Central memory CD8-positive, alpha-beta T cell (primary cell): Measurements from ENCODE around the gene RPP40.

Experiments
- ATAC-seq: fragments of 150-1000 bp; cut with Tn5 transposase; replicated peaks from 2 replicates; pipeline ENCODE4 v1.10.0; 2022; ENCODE audit warnings: mild to moderate bottlenecking, moderate FRiP score, moderate number of reproducible peaks; ENCODE audit not compliant: poor library complexity, severe bottlenecking; ENCODE audit errors: extremely low read depth
- DNase-seq, 2 donors: peaks; one replicate each; pipeline ENCODE4 v3.0.0; 2021; ENCODE audit warnings: low spot score in 2 of 2
- H3K27ac Mint-ChIP-seq: one replicate; pipeline ENCODE4 v1.8.0; 2022; ENCODE audit warnings: low read depth, mild to moderate bottlenecking, moderate library complexity, mixed read lengths
- H3K27me3 Mint-ChIP-seq: one replicate; pipeline ENCODE4 v1.8.0; 2022; ENCODE audit warnings: mixed read lengths
- H3K36me3 Mint-ChIP-seq: one replicate; pipeline ENCODE4 v1.8.0; 2022; ENCODE audit warnings: mild to moderate bottlenecking, moderate library complexity, mixed read lengths; ENCODE audit not compliant: insufficient read depth
- H3K4me1 Mint-ChIP-seq: one replicate; pipeline ENCODE4 v1.8.0; 2022; ENCODE audit warnings: mixed read lengths
- H3K4me3 Mint-ChIP-seq: one replicate; pipeline ENCODE4 v1.8.0; 2022; ENCODE audit warnings: mild to moderate bottlenecking, moderate library complexity, mixed read lengths
- H3K9me3 Mint-ChIP-seq: one replicate; pipeline ENCODE4 v1.8.0; 2022; ENCODE audit warnings: mixed read lengths

Gene RPP40

DNA sequence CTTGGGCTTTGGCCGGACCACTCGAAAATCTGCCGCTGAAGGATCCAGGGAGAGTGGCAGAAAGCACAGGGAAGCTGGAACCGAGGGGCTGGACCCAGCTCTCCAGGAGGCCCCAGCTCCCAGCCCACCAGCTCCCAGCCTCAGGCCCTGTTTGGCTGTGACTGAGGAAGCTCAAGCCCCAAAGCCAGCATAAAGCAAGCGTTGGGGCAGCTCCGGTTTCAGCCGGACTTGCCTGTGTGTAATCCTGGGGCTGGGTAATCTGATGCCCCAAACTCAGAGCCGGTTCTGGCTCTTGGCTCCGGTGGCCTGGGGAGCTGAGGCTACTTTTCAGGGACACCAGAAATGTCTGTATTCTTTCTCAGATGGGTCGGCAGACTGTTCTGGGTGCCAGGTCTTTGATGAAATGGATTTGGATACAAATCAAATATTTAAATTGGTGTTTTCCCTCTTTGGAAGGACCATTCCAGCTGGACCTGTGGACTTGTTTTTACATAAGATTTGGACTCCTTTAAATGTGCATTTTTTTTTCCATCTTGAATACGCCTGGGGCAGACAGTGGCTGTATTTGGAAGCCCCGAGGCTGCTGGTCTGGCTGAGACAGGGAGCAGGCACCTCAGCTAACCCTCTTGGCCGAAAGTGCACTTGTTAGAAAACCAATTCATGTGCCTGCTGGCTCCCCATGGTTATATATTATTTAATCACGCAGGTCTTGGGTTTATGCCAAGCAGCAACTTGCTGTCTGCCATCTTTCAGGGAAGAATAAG is 29.7 kb downstream of the RPP40 start:
- no peak overlapping the region for H3K4me3 Mint-ChIP-seq
- no peak for ATAC-seq

DNA sequence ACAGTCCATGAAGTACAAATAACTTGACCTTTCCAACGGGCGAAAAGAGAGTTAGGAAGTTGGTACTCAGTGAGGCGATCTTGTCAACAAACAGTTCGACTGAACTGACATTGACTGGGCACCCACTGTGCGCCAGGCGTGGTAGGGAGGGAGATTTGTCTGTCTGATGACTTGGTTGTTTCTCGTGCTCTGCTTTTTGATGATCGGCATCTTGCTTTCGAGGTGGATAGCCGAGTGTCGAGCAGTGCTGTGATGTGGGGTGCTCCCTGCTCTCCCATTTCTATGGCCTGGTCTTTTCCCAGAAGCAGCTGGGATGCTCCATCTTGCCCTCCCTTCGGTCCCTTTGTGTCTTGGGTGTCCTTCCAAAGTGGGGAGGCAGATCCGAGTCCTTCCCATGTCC is 30.4 kb downstream of the RPP40 start:
- no peak overlapping the region for H3K27ac Mint-ChIP-seq
- peaks cover 4% of the 10 kb centered on the region for H3K4me1 Mint-ChIP-seq
- peaks cover 58% of the 10 kb centered on the region for H3K27me3 Mint-ChIP-seq
- DNase-seq (no peak), ATAC-seq (no peak)
- peaks cover 13% of the 10 kb centered on the region for H3K9me3 Mint-ChIP-seq
- H3K4me3 Mint-ChIP-seq, result no peak overlapping the region
- H3K36me3 Mint-ChIP-seq, result no peaks in the 10 kb centered on the region

More for the DNA sequence above, 29.7 kb downstream of the RPP40 start:
- Mint-ChIP-seq H3K27ac (no peak overlapping the region), H3K4me1 (peaks cover 4% of the 10 kb centered on the region), H3K9me3 (peaks cover 16% of the 10 kb centered on the region), H3K36me3 (no peaks in the 10 kb centered on the region), H3K27me3 (peaks cover 58% of the 10 kb centered on the region)
- no peak for DNase-seq

GRCh38 chr6:4972438-4972837 is 31.4 kb downstream of the RPP40 start:
- H3K9me3 Mint-ChIP-seq, result peaks cover 11% of the 10 kb centered on the region
- DNase-seq, result no peak
- ATAC-seq, result no peak
- H3K36me3 Mint-ChIP-seq, result no peaks in the 10 kb centered on the region
- H3K27ac Mint-ChIP-seq, result no peak overlapping the region
- H3K27me3 Mint-ChIP-seq, result peaks cover 51% of the 10 kb centered on the region
- no peak overlapping the region for H3K4me3 Mint-ChIP-seq
- H3K4me1 Mint-ChIP-seq, result peaks cover 4% of the 10 kb centered on the region

DNA sequence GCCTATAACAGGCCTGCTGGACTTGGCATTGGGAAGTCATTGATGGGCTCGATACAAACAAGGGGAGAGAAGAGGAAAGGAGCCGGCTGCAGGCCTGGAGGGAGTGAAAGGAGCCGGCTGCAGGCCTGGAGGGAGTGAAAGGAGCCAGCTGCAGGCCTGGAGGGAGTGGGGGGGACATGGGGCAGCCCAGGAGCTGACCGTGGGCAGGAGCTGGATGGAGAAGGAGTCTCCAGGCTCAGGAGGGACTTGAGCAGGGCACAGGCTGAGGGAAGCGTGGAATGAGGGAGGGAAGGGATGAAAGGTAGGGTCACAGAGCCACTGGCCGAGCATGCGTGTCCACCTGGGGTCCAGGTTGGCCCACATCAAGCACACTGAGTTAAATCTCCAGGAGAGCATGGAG is 32.0 kb downstream of the RPP40 start:
- Mint-ChIP-seq H3K36me3 (no peaks in the 10 kb centered on the region), H3K27ac (no peak overlapping the region), H3K4me1 (peaks cover 4% of the 10 kb centered on the region), H3K27me3 (peaks cover 45% of the 10 kb centered on the region), H3K9me3 (peaks cover 8% of the 10 kb centered on the region), H3K4me3 (no peak overlapping the region)
- ATAC-seq (no peak), DNase-seq (no peak)

DNA sequence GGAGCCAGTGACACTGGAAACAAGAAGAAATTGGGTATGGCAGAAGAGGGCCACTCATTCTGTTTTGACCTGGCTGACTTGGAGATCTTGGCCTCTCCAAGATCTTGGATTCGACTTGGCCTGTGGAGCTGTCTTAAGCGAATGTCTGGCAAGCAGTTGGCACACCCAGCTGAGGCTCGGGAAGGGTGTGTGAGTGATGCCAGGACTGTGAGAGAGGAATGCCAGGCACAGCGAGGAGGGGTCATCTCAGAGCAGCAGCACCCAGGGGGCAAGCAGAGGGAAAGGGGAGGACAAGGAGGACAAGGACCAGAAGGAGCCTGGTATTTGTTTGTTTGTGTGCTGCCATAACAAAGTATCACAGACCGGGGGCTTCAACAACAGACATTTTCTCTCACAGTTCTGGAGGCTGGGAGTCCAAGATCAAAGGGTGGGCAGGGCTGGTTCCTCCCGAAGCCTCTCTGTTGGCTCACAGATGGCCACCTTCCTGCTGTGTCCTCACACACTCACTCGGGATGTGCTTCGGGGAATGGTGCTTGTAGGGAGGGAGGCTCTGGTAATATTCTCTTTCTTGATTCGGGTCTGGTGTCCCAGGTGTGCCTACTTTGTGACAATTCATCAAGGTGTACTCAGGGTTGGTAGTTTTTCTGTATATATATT is 33.0 kb downstream of the RPP40 start:
- ATAC-seq (no peak), DNase-seq (no peak)
- Mint-ChIP-seq H3K27ac (no peak overlapping the region), H3K9me3 (no peaks in the 10 kb centered on the region), H3K27me3 (peaks cover 42% of the 10 kb centered on the region), H3K4me3 (no peak overlapping the region), H3K36me3 (no peaks in the 10 kb centered on the region), H3K4me1 (peaks cover 4% of the 10 kb centered on the region)

DNA sequence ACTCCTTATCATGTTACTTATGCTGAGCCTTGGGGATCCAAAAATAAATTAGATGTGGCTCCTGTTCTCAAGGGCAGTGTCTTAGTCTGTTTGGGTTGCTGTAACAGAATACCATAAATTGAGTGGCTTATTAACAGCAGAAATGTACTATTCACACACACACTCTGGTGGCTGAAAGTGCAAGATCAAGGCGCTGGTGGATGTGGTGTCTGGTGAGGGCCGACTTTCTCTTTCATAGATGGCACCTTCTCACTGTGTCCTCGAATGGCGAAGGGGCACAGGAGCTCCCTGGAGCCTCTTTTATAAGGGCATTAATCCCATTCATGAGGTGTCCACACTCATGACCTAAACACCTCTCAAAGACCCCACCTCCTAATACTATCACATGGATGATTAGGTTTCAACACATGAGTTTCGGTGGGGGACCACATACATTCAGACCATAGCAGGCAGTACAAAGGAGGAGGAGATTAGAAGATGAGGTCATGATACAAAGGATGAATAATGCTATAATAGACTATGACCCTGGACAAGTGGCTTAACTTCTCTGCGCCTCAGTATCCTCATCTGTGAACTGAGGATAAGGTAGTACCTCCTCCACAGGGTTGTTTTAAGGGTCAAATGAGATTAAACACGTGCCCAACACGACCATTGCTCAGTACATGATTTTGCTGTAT is 34.1 kb downstream of the RPP40 start:
- ATAC-seq, result no peak
- no peak overlapping the region for H3K4me3 Mint-ChIP-seq
- no peaks in the 10 kb centered on the region for H3K9me3 Mint-ChIP-seq
- H3K36me3 Mint-ChIP-seq, result no peaks in the 10 kb centered on the region
- peaks cover 4% of the 10 kb centered on the region for H3K4me1 Mint-ChIP-seq
- H3K27me3 Mint-ChIP-seq, result peaks cover 48% of the 10 kb centered on the region
- no peak for DNase-seq
- peak overlapping the region; percentile 15 for H3K27ac Mint-ChIP-seq

- ATAC-seq (no peak), DNase-seq (no peak)
- Mint-ChIP-seq H3K9me3 (no peaks in the 10 kb centered on the region), H3K27me3 (peaks cover 51% of the 10 kb centered on the region), H3K36me3 (no peaks in the 10 kb centered on the region), H3K27ac (no peak overlapping the region), H3K4me3 (no peak overlapping the region), H3K4me1 (peaks cover 4% of the 10 kb centered on the region)
Measured at GRCh38 chr6:4967301-4968030, 36.4 kb downstream of the RPP40 start.

DNA sequence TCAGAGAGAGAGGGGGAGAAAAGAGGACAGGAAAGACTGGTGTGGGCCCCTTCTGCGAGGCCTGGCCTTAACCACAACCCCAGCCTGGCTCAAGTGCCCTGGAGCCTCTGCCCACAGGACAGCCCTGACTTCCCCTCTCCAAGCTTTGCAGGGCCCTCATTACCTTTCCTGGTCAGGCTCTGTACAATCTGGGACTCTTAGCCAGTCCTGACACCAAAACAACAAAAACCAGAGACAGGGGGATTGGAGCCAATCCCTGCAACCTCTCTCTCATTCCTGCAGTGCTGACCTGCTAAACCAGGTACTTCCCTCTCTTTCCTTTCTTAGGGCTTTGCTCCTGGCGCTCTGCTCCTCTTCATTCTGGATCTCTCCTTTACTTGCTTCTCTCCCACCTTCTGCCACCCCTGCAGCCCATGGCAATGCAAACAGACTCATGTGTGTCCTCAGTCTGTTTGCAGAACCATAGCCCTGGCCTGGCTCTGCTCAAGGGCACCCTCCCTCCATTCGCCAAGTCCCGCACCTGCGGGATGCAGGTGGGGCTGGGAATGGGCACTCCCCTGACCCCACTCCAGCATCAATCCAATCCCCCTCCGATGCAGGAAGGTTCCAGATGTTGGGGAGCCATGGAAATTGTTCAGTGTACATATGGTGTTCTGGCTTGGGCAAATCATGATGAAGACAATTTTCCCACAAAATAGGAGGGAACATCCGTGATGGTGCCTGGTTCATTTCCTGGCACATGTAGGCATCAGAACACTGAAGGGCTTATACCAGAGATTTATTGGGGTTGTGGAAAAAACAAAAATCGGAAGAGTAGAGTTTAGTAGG is 38.1 kb downstream of the RPP40 start:
- Mint-ChIP-seq H3K36me3 (no peaks in the 10 kb centered on the region), H3K27me3 (peaks cover 37% of the 10 kb centered on the region), H3K27ac (no peak overlapping the region), H3K9me3 (no peaks in the 10 kb centered on the region), H3K4me1 (no peaks in the 10 kb centered on the region), H3K4me3 (no peak overlapping the region)
- DNase-seq (no peak), ATAC-seq (no peak)

DNA sequence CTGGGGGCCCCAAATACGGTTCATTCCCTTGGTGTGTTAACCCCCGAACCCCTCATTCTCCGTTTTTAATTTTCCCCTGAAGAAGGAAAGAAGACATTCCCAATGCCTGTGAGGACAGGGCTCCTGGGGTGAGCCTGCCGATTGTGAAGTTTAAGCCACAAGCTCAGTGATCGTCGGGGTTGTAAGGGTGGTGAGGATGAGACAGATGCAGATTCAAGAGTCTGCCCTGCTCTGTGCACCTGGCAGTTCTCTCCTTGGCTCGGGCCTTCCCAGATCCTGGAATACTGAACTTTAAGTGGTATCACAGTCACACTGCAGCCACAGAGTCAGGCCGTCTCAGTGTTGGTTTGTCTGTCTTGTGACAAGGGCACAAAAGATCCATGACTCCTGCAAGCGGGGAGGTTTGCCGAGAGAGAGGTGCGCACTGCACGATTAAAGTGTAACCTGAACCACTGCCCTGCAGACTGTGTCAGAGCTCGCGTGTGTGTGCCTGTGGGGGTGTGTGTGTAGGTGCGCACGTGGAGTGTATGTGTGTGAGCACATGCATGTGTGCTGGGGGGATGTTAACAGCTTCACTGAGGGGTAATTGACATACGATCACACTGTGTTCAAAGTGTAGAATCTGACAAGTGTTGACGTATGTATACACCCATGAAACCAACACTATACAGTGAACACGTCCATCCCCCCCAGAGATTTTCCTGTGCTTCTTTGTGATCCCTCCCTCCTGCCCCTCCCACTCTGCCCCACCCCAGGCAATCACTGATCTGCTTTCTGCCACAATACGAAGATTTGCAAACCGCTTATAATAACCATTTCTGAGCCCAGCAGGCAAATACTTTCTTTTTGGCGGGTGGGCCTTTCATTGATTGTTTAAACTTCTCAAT is 38.9 kb downstream of the RPP40 start:
- Mint-ChIP-seq H3K9me3 (no peaks in the 10 kb centered on the region), H3K36me3 (no peaks in the 10 kb centered on the region), H3K27me3 (peaks cover 28% of the 10 kb centered on the region), H3K27ac (no peak overlapping the region), H3K4me3 (no peak overlapping the region), H3K4me1 (no peaks in the 10 kb centered on the region)
- ATAC-seq, result no peak
- no peak for DNase-seq

DNA sequence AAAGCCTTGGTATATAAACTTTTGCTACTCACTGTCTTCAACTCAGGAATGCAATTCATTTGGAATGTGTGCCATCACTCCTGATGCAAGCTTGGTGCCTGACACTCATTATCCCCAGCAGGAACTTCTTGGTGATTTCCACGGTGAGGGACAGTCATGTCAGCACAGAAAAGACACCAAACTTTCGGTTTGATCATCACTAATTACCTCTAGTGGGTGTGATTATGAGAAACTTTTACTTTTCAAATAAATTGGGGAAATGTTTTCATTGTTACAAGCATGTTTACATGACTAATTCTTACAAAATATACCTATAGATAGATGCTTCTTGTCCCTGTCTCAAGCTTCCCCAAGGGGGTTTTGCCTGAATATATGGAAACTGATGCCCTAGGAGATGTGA is 40.9 kb downstream of the RPP40 start:
- ATAC-seq (no peak), DNase-seq (no peak)
- H3K4me1 Mint-ChIP-seq, result no peaks in the 10 kb centered on the region
- no peaks in the 10 kb centered on the region for H3K9me3 Mint-ChIP-seq
- no peak overlapping the region for H3K27ac Mint-ChIP-seq
- H3K4me3 Mint-ChIP-seq, result no peak overlapping the region
- no peaks in the 10 kb centered on the region for H3K36me3 Mint-ChIP-seq
- H3K27me3 Mint-ChIP-seq, result peaks cover 26% of the 10 kb centered on the region
